HG03064 (cell line): Measurements from ENCODE around the gene TNFRSF12A.

Experiments
- ATAC-seq: cut with Tn5 transposase; IDR thresholded peaks from one replicate; pipeline ENCODE4 v1.9.1; 2021; ENCODE audit warnings: low read depth; ENCODE audit not compliant: unreplicated experiment

The TNFRSF12A gene

GRCh38 chr16:3025032-3026002 lies 5.1 kb downstream of the TNFRSF12A start:
- ATAC-seq: no peak

- no peak for ATAC-seq
These were observed 5.8 kb downstream of the TNFRSF12A start for GRCh38 chr16:3026003-3026378.

- ATAC-seq: no peak
These were observed 6.7 kb downstream of the TNFRSF12A start for GRCh38 chr16:3026609-3027488.

GRCh38 chr16:3027489-3027795 lies 7.3 kb downstream of the TNFRSF12A start:
- no peak for ATAC-seq

GRCh38 chr16:3027983-3028715 lies 8.0 kb downstream of the TNFRSF12A start:
- ATAC-seq: no peak

- no peak for ATAC-seq
These were observed 8.7 kb downstream of the TNFRSF12A start for GRCh38 chr16:3028716-3029319.

GRCh38 chr16:3029491-3030221 lies 9.5 kb downstream of the TNFRSF12A start:
- no peak for ATAC-seq

GRCh38 chr16:3030222-3031212 lies 10.3 kb downstream of the TNFRSF12A start:
- ATAC-seq: no peak

- no peak for ATAC-seq
These were observed 12.5 kb downstream of the TNFRSF12A start for GRCh38 chr16:3032624-3033023.

- no peak for ATAC-seq
These were observed 15.3 kb downstream of the TNFRSF12A start for GRCh38 chr16:3035289-3035971.

- no peak for ATAC-seq
These were observed 16.0 kb downstream of the TNFRSF12A start for GRCh38 chr16:3035972-3036725.

GRCh38 chr16:3036726-3037315 lies 16.7 kb downstream of the TNFRSF12A start, which contains the start of gene BICDL2:
Gene BICDL2 (minus strand): TSS chr16:3036944. CDS start chr16:3035496, 1,448 bp downstream.
- ATAC-seq: no peak

- ATAC-seq: no peak
These were observed 18.1 kb downstream of the TNFRSF12A start for GRCh38 chr16:3038256-3038655.

- no peak for ATAC-seq
These were observed 18.7 kb downstream of the TNFRSF12A start for GRCh38 chr16:3038896-3039295.

GRCh38 chr16:3042376-3042775 lies 22.2 kb downstream of the TNFRSF12A start:
- ATAC-seq: no peak

GRCh38 chr16:3044708-3045107 lies 24.5 kb downstream of the TNFRSF12A start:
- no peak for ATAC-seq
